Osteocyte (in vitro differentiated cells): ENCODE data around the gene FAM47E. TPM values are rescaled to one million over a fixed set of nuclear protein-coding genes. Genes with fewer than 3 reads are reported as not detected.

Experiments
- DNase-seq: peaks from one replicate; pipeline ENCODE4 v3.0.0; 2021; ENCODE audit warnings: mixed read lengths; ENCODE audit not compliant: unreplicated experiment; ENCODE audit errors: extremely low spot score
- H3K27ac Mint-ChIP-seq: one replicate; pipeline ENCODE4 v1.8.0; 2021; ENCODE audit warnings: mild to moderate bottlenecking, mixed read lengths; ENCODE audit not compliant: unreplicated experiment
- H3K27me3 Mint-ChIP-seq: one replicate; pipeline ENCODE4 v1.8.0; 2021; ENCODE audit warnings: mixed read lengths; ENCODE audit not compliant: unreplicated experiment
- H3K36me3 Mint-ChIP-seq: one replicate; pipeline ENCODE4 v1.8.0; 2021; ENCODE audit warnings: mixed read lengths; ENCODE audit not compliant: unreplicated experiment
- H3K4me1 Mint-ChIP-seq: one replicate; pipeline ENCODE4 v1.8.0; 2021; ENCODE audit warnings: mixed read lengths; ENCODE audit not compliant: unreplicated experiment
- H3K4me3 Mint-ChIP-seq: one replicate; pipeline ENCODE4 v1.8.0; 2021; ENCODE audit warnings: mild to moderate bottlenecking, moderate library complexity, mixed read lengths; ENCODE audit not compliant: unreplicated experiment
- H3K9me3 Mint-ChIP-seq: one replicate; pipeline ENCODE4 v1.8.0; 2021; ENCODE audit warnings: mixed read lengths; ENCODE audit not compliant: unreplicated experiment
- CTCF ChIP-seq: fragments of 200-600 bp; sonication (generic); IDR thresholded peaks from 2 replicates; pipeline ENCODE4 v1.5.0; 2021; ENCODE audit warnings: antibody characterized with exemption, mild to moderate bottlenecking, moderate library complexity
- total RNA-seq: library from RNA; stranded (reverse); gene quantifications from 2 replicates; pipeline ENCODE4 v1.2.1, GENCODE V29; 2021

FAM47E gene
- total RNA-seq, 1 donor from 2014 or later = 0.70 TPM

GRCh38 chr4:76307660-76308014 is 56.1 kb downstream of the FAM47E start:
- Mint-ChIP-seq H3K4me3 (peak overlapping the region; percentile 87), H3K36me3 (peaks cover 11% of the 10 kb centered on the region), H3K27ac (no peak overlapping the region), H3K4me1 (peaks cover 11% of the 10 kb centered on the region), H3K9me3 (no peaks in the 10 kb centered on the region), H3K27me3 (no peaks in the 10 kb centered on the region)
- DNase-seq = no peak
- TF ChIP-seq CTCF = no peak

GRCh38 chr4:76308548-76308947 is 57.0 kb downstream of the FAM47E start:
- Mint-ChIP-seq H3K4me3 (no peak overlapping the region), H3K36me3 (peaks cover 11% of the 10 kb centered on the region), H3K4me1 (peaks cover 11% of the 10 kb centered on the region), H3K27me3 (no peaks in the 10 kb centered on the region), H3K27ac (no peak overlapping the region), H3K9me3 (no peaks in the 10 kb centered on the region)
- no peak for TF ChIP-seq CTCF
- no peak for DNase-seq

GRCh38 chr4:76309939-76310550 is 58.5 kb downstream of the FAM47E start:
- TF ChIP-seq CTCF = no peak
- peaks cover 11% of the 10 kb centered on the region for H3K36me3 Mint-ChIP-seq
- H3K4me1 Mint-ChIP-seq = peaks cover 11% of the 10 kb centered on the region

GRCh38 chr4:76310683-76311082 is 59.2 kb downstream of the FAM47E start:
- Mint-ChIP-seq H3K4me3 (no peak overlapping the region), H3K9me3 (peaks cover under 1% of the 10 kb centered on the region), H3K27ac (no peak overlapping the region), H3K4me1 (peaks cover 9% of the 10 kb centered on the region), H3K36me3 (peaks cover 11% of the 10 kb centered on the region), H3K27me3 (no peaks in the 10 kb centered on the region)
- no peak for DNase-seq
- no peak for TF ChIP-seq CTCF

More at GRCh38 chr4:76309939-76310550, 58.5 kb downstream of the FAM47E start:
- DNase-seq = no peak
- Mint-ChIP-seq H3K27me3 (no peaks in the 10 kb centered on the region), H3K4me3 (no peak overlapping the region), H3K9me3 (no peaks in the 10 kb centered on the region), H3K27ac (no peak overlapping the region)

- Mint-ChIP-seq H3K4me1 (peaks cover 9% of the 10 kb centered on the region), H3K27ac (no peak overlapping the region), H3K27me3 (peaks cover 6% of the 10 kb centered on the region), H3K36me3 (peaks cover 13% of the 10 kb centered on the region), H3K4me3 (no peak overlapping the region), H3K9me3 (peaks cover 12% of the 10 kb centered on the region)
- TF ChIP-seq CTCF = no peak
- DNase-seq = no peak
These were observed 60.4 kb downstream of the FAM47E start for GRCh38 chr4:76311896-76312331.
